Body of pancreas (tissue), 4 donors: Measurements from ENCODE around the gene N4BP2L1.

ENCODE experiments used
- CTCF ChIP-seq, 7 experiments: fragments of 450-650 bp in 4 of 7; fragments of 200-600 bp in 3 of 7; sonication (generic) in 3 of 7; IDR thresholded peaks; one replicate each; pipeline ENCODE4 v1.5.1; 2016 to 2019; ENCODE audit warnings: antibody characterized with exemption in 7 of 7
- POLR2A ChIP-seq, 3 donors: fragments of 450-650 bp; IDR thresholded peaks; one replicate each; pipeline ENCODE4 v1.6.1; 2016; ENCODE audit warnings: antibody characterized with exemption in 3 of 3, mild to moderate bottlenecking in 2 of 3

GRCh38 chr13:32447894-32448623, 20.1 kb upstream of the N4BP2L1 start:
- no peak for TF ChIP-seq CTCF (IDR thresholded peaks at IDR 0.05)
- TF ChIP-seq POLR2A (IDR thresholded peaks at IDR 0.05) = no peak
